GM12891 (cell line): ENCODE measurements around the gene NDC80.

ENCODE experiments used
- POLR2A ChIP-seq: IDR thresholded peaks from 2 replicates; pipeline ENCODE4 v1.6.1; 2011; ENCODE audit warnings: low read depth, low read length, control low read depth
- POLR2AphosphoS5 ChIP-seq: IDR thresholded peaks from 2 replicates; pipeline ENCODE4 v1.6.1; 2011; ENCODE audit warnings: low read depth, low read length, control low read depth

- TF ChIP-seq POLR2AphosphoS5 (no peak), POLR2A (no peak)
These were observed 83.0 kb downstream of the NDC80 start for GRCh38 chr18:2654169-2654927.
